HEK293 (cell line): ENCODE measurements around the gene NOX4.
"Not testable (repeated sequence)": the region's sequence is repeated elsewhere in the genome, so short reads cannot be mapped to it uniquely, and the experiment has no call there.

ENCODE experiments used
- CTCF ChIP-seq: fragments of 450-650 bp; formaldehyde crosslinking; IDR thresholded peaks from 2 replicates; pipeline ENCODE4 v1.5.1; 2016; ENCODE audit warnings: missing biosample characterization, missing genetic modification characterization
- KLF1 ChIP-seq: fragments of 450-650 bp; formaldehyde crosslinking; IDR thresholded peaks from 2 replicates; pipeline ENCODE4 v1.5.1; 2016; ENCODE audit warnings: missing biosample characterization, missing genetic modification characterization
- PATZ1 ChIP-seq: fragments of 450-650 bp; formaldehyde crosslinking; IDR thresholded peaks from 2 replicates; pipeline ENCODE4 v1.5.1; 2016; ENCODE audit warnings: missing biosample characterization, missing genetic modification characterization
- ZNF768 ChIP-seq: fragments of 450-650 bp; formaldehyde crosslinking; IDR thresholded peaks from 2 replicates; pipeline ENCODE4 v1.5.1; 2018; ENCODE audit warnings: missing biosample characterization, mild to moderate bottlenecking, missing genetic modification characterization
- ZNF777 ChIP-seq: fragments of 450-650 bp; formaldehyde crosslinking; IDR thresholded peaks from 2 replicates; pipeline ENCODE4 v1.5.1; 2017; ENCODE audit warnings: missing biosample characterization, missing genetic modification characterization, borderline replicate concordance

GRCh38 chr11:89354513-89354912, 136.7 kb downstream of the NOX4 start:
- not testable (repeated sequence) for TF ChIP-seq KLF1 (tag by site-specific recombination); CTCF (tag by site-specific recombination); ZNF768 (tag by site-specific recombination); PATZ1; ZNF777
